ENCODE results near the gene DPYSL5. TPM values are rescaled to one million over a fixed set of nuclear protein-coding genes. Genes with fewer than 3 reads are reported as not detected.

DPYSL5 gene
- total and polyA plus RNA-seq, 9 of the 15 experiments (the other 6 are each of a cell fraction or from before 2014, with no cell fraction given) = 0.06 TPM; not detected in 8

GRCh38 chr2:26957534-26957933 lies 109.6 kb downstream of the DPYSL5 start (continued):
- TF ChIP-seq RERE (CRISPR knock-in tag; IDR thresholded peaks at IDR 0.05; ENCODE audit: borderline replicate concordance) (no peak), ATF3 (IDR thresholded peaks at IDR 0.05) (no peak), ATF3 (CRISPR knock-in tag; conservative IDR thresholded peaks at IDR 0.05) (no peak), LCOR (CRISPR knock-in tag; IDR thresholded peaks at IDR 0.05) (no peak), ZNF766 (CRISPR knock-in tag; conservative IDR thresholded peaks at IDR 0.05) (no peak), ZBTB33 (CRISPR knock-in tag; IDR thresholded peaks at IDR 0.05) (no peak), PRMT5 (CRISPR knock-in tag; IDR thresholded peaks at IDR 0.05) (no peak), CHD7 (IDR thresholded peaks at IDR 0.05; ENCODE audit: low read depth, low read length) (no peak)

Measured in K562 (cell line).